HG02852 (cell line): ENCODE measurements around the gene CEP63.
"Not testable (repeated sequence)": the region's sequence is repeated elsewhere in the genome, so short reads cannot be mapped to it uniquely, and the experiment has no call there.

Experiments
- ATAC-seq: cut with Tn5 transposase; IDR thresholded peaks from one replicate; pipeline ENCODE4 v1.9.1; 2021; ENCODE audit warnings: mild to moderate bottlenecking, moderate library complexity; ENCODE audit not compliant: unreplicated experiment

CEP63 gene

GRCh38 chr3:134505485-134505884, 19.6 kb downstream of the CEP63 start:
- ATAC-seq: no peak

- no peak for ATAC-seq
Measured at GRCh38 chr3:134511500-134511899, 25.6 kb downstream of the CEP63 start.

- no peak for ATAC-seq
Measured at GRCh38 chr3:134516905-134517304, 31.0 kb downstream of the CEP63 start.

GRCh38 chr3:134517791-134518190, 31.9 kb downstream of the CEP63 start:
- ATAC-seq: no peak

DNA sequence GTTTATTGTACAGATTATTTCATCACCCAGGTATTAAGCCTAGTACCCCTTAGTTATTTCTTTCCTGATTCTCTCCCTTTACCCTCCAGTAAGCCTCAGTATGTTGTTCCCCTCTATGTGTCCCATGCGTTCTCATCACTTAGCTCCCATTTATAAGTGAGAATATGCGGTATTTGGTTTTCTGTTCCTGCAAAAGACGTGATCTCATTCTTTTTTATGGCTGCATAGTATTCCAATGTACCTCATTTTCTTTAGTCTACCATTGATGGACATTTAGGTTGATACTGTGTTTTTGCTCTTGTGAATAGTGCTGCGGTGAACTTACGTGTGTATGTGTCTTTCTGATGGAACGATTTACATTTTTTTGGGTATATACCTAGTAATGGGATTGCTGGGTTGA, 36.7 kb downstream of the CEP63 start:
- no peak for ATAC-seq

GRCh38 chr3:134525293-134525692, 39.4 kb downstream of the CEP63 start:
- ATAC-seq: no peak

GRCh38 chr3:134526319-134526718, 40.5 kb downstream of the CEP63 start:
- ATAC-seq: no peak

- ATAC-seq: no peak
Measured at GRCh38 chr3:134527037-134527436, 41.2 kb downstream of the CEP63 start.

DNA sequence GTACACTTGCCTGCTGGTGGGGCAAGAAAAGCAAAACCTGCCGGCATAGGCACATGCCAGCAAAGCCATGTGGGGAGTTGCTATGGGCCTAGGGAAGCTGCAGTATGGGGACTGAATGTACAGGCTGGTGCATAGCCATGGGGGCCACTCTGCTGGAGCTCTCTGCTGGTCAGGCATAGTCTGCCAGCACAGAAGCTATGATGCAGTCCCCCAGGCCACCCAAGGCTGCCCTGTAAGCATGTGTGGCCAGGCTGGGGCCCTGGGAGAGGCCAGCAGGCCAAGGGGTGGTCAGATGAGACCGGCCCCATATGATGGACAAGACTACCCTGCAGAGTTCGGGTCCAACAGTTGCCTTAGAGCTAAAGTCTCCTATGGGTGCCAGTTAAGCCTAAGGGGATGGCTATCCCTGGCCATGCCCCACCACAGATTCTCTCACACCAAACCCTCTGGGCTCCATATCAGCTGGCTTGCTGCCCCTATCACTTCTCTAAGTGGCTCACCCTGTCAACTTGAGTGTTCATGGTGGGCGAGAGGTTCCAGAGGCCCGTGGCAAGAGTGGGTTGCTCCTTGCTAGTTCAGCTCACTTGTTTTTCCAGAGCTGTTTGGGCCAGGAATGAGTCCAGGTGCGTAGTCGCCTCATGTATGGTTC, 41.8 kb downstream of the CEP63 start:
- no peak for ATAC-seq

DNA sequence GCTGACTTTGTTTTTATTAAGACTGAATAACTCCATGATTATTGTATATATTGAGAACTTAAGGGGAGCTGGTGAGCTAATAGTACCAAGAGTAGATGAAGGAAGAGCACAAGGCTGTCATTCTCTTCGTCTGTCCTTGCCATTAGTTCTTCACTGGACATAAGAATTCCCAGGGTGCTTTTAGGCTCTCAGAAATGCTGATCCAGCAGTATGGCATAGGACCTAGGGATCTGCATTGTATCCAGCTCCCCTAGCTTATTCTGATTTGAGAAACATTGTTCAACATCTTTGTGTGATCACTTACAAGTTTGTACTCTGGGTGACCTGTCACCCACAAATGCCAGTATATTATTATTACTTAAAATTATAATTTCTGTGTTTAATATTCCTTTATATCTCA, 47.6 kb downstream of the CEP63 start:
- ATAC-seq: no peak

DNA sequence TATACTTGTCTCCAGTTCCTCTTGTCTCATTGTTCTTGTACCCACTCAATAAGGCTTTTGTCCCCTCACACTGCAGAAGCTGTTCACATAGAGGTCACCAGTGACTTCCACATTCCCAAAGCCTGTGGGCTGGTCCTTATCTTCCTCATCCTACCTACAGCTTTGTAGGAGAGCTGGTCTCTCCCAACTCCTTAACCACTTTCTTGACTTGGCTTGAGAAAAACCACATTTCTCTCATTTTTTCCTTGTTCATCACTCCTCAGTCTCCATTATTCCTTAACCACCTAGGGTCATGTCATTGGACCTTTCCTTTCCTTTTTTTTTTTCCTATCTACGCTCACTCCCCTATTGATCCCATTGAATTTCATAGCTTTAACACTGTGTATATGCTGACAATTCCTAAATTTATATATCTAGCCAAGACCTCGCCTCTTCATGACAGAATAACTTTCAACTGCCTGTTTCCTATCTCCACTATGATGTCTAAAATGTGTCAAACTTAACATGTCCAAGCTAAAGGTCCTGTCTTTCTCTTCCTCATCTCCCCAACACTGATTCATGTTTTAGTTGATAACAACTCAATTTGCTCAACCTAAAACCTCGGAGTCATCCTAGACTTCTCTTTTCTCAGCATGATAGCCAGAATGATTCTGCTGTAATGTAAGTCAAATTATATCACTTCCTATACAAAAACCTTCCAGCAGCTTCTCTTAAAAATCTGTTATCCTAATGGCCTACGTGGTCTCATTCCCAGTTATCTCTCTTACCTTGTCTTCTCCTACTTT, 49.5 kb downstream of the CEP63 start:
- no peak for ATAC-seq

GRCh38 chr3:134536781-134537180, 50.9 kb downstream of the CEP63 start:
- ATAC-seq: no peak

- ATAC-seq: no peak
Measured at GRCh38 chr3:134542287-134542958, 56.6 kb downstream of the CEP63 start.

DNA sequence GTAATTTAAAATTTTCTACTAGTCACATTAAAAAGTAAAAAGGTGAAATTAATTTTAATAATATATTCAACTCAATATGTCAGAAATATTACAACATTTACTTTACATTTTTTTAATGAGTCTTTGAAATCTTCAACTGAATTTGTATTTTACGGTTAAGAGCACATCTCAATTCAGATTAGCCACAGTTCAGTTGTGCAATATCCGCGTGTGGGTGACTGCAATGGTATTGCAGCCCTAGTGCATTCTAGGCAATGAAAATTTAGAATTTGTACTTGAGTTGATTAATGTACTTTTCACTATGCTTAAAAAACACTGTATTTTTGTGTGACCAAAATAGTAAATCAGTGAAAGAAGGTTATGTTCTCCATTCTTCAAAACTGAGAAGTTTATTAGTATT, 57.3 kb downstream of the CEP63 start:
- ATAC-seq: no peak

- no peak for ATAC-seq
Measured at GRCh38 chr3:134544316-134544715, 58.5 kb downstream of the CEP63 start.

GRCh38 chr3:134544783-134545182, 58.9 kb downstream of the CEP63 start:
- not testable (repeated sequence) for ATAC-seq

GRCh38 chr3:134545818-134546217, 60.0 kb downstream of the CEP63 start:
- ATAC-seq: no peak

DNA sequence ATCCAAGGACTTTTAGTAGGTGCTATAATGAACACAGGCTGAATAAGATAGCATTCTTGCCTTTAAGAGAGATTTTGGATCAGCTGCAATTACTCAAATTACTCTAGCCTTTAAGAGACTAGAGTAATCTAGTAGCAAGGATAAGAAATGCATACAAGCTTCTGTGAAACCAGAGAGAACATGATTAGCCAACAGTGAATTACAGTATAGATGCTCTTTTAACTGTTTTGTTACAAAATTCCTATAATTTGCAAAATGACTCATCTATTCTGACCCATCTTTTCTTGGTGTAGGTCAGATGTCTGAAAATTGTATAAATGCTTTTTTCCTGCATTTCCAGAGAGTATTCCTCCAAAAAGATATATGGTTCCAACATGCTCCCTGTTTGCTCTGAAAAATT, 66.9 kb downstream of the CEP63 start:
- ATAC-seq: no peak

GRCh38 chr3:134559591-134559990, 73.7 kb downstream of the CEP63 start:
- ATAC-seq: no peak

- no peak for ATAC-seq
Measured at GRCh38 chr3:134562055-134562454, 76.2 kb downstream of the CEP63 start.

- ATAC-seq: no peak
Measured at GRCh38 chr3:134563601-134564000, 77.7 kb downstream of the CEP63 start.

- ATAC-seq: no peak
Measured at GRCh38 chr3:134564991-134565390, 79.1 kb downstream of the CEP63 start.
